Activated CD8-positive, alpha-beta memory T cell treated with anti-CD3 and anti-CD28 coated beads, Interleukin-2, amount 50 U/mL, for 4 hours (primary cell): Measurements from ENCODE around the gene BLACAT1.

Experiments used
- DNase-seq: peaks from one replicate; pipeline ENCODE4 v3.0.0-alpha.2; 2020

The BLACAT1 gene

DNA sequence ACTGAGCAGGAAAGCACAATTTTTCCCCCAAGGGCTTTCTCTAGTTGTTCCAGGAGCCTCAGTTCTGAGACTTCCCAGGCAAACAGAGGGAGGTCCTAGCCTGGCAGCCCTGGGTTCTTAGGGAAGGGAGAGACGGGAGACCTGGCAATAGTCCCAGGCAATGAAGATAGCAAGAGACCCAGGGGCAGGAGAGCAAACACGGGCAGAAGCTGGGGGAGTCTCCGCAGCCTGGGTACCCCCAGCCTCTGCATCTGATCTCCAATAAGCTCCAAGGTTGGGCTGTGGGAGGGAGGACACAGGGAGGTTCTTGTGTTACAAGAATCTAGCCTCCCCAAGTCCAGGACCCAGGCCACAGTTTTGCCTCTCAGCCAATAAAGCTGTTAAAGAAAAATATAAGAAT, 2.4 kb downstream of the BLACAT1 start:
- no peak for DNase-seq

DNA sequence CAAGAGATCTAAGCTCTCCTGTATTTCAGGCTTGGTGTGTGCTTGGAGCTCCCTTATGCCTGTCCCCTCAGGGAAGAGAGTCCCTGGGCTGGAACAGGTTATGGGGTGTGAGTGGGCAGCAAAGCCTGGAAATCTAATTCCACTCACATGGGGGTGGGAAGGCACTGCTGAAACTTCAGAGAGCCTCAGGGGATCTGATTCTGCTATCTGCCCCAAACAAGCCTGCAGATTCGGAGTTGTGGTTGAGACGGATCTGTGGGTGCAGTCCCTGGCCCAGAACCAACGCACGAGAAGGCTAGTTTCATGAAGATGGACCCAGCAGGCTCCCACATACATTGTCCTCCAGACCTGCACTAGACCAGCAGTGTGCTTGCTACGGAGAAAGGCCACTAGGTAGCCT, 2.9 kb downstream of the BLACAT1 start:
- no peak for DNase-seq

DNA sequence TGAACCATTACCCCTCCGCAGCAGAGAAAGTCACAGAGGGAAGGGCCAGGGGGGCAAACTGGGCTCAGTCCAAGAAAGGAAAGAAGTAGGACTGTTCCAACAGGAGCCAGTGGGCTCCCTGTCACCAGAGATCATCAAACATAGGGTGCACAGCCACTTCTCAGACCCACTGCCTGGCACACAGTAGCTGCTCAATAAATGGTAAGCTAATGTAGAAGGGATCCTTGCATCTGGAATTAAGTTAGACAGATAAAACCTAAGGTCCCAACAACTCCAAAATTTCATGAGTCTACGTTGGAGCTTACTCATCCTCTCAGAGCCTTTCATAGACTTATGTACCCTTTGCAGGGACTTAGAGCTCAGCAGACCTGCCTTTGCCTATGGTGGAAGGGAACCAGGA, 3.5 kb downstream of the BLACAT1 start:
- no peak for DNase-seq

DNA sequence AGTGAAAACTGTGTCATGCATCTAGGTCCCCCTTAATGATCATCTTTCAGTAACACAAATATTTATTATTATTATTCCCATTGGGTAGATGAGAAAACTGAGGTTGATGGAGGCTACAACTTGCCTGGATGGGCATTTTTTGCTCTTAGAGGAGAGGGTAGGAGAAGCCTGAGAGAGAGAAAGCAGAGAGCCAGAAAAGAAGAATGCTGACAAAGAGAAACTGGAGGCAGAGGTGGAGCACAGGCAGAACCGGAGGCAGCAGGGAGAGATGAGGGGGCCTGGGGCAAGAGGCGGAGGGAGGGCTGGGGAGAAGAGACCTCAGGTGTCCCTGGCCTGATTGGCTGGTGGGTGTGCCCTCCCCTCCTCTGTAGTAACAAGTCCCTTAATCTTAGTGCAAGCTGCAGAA, 4.1 kb downstream of the BLACAT1 start:
- DNase-seq, result no peak

DNA sequence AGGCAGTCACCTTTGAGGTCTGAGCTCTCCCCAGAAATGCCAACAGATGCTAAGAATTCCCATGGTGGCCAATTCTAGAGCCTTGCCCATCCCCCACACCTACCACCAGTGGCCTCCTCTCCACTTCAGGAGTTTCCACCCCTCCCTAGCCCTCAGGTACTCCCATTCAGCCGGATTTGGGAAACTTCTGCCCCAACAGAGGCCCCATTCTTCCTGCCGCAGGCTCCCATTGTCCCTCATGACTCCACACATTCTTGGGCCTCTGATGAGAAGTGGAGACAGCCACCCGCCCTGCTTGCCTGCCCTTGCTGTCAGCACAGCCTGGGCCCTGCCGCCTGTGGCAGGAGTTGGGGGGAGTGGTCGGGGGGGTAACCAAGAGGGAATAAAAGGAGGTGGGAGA, 4.6 kb downstream of the BLACAT1 start:
- no peak for DNase-seq

DNA sequence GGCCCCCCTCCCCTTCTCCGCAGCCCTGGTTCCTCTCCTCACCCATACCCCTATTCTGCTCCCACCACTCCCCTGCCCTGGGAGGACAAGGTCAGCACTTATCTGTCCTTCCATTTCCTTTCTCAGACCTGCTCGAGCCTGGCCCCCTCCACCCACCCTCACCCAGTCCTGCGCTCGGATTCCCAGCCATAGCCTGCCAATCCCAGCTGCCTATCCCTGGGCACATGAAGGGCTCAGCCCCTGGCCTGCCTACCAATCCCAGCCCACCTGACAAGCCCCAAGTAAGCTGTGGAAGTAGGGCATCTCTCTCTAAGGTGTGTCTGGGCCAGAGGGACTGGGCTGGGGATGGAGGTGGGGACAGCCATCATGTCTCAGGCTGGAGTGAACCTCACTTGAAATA, 5.4 kb downstream of the BLACAT1 start:
- DNase-seq, result no peak

DNA sequence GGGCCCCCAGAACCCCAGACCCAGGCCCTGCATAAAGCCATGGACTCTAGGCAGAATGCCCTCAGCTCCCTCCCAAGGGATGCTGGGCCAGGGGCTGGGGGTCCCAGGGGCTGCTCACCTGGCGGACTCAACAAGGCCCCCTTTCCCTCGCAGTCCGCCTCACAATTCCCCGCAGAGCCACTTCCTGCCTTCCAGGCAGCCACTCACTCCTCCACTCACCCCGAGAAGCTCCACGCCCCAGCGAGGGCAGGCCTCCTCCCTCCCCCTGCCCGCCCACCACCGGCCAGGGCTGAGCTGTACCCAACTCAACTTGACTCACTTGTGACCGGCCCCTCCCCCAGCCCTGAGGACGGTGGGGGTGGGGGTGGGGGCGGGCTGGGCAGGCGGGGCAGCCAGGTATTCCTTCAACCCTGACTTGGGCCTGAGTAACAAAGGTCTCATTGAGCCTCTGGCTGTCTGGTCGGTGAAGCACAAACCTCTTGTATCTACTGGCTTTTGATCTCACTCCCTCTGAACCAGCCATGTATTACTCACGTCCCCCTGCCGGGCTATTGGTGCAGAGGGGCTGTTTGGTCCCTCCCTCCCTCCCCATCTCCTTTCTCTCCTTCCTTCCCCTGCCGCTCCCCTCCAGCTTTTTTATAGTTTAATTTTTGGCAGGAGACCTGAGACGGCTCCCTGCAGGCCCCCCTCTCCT, 5.9 kb downstream of the BLACAT1 start:
- DNase-seq, result peak; percentile 33

DNA sequence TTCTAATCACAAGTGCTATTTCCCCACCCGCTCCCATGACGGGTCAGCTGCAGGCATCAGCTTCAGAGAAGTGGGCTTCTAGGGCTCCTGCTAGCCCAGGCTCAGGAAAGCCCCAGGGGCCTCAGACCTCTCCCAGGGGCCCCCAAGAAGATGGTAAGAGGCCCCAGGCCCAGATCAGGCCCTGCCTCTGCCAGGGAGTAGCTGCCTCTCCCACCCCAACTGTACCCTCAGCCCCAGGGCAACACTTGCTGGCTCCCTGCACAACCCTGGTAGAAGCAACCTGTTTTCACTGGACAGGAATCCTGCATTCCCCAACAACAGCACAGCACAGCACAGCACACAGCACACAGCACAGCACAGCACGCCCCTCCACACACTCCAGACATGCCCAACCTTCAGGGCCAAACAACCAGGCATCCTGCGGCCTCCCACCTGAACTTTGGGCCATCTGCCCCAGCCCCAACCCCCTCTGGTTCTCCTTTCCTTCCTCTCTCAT, 6.5 kb downstream of the BLACAT1 start:
- no peak for DNase-seq

DNA sequence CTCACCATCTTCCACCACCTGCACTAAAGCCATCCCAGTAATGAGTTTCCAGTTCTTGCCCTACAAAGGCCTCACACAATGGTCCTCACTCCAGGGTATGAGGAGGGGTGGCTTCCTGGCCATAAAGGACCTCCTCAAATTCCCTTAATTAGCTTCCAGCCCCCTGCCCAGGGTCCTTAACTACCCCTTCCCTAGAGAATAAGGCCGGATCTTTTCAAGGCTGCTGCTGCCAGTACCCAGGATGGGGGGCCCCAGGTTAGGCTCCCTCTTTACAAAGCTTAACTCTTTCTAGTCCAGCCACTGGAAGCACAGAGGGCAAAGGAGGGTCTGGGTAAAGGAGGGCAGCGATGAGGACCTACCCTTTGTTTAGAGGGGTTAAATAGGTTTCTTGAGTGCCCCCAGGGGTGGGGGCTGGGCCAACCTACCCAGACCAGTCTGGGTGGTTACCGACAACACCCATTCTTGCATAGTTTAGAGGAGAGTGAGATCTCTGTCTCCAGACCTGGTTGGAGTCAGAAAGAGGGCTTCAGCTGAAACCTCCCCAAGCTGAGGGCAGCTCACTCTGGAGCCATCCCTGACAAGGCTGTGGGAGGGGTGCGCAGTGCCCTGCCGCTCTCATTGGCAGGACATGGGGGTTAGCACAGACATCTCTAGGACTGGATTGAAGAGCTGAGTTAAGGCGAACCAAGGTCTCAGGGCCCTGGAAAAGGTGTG, 7.1 kb downstream of the BLACAT1 start:
- no peak for DNase-seq

DNA sequence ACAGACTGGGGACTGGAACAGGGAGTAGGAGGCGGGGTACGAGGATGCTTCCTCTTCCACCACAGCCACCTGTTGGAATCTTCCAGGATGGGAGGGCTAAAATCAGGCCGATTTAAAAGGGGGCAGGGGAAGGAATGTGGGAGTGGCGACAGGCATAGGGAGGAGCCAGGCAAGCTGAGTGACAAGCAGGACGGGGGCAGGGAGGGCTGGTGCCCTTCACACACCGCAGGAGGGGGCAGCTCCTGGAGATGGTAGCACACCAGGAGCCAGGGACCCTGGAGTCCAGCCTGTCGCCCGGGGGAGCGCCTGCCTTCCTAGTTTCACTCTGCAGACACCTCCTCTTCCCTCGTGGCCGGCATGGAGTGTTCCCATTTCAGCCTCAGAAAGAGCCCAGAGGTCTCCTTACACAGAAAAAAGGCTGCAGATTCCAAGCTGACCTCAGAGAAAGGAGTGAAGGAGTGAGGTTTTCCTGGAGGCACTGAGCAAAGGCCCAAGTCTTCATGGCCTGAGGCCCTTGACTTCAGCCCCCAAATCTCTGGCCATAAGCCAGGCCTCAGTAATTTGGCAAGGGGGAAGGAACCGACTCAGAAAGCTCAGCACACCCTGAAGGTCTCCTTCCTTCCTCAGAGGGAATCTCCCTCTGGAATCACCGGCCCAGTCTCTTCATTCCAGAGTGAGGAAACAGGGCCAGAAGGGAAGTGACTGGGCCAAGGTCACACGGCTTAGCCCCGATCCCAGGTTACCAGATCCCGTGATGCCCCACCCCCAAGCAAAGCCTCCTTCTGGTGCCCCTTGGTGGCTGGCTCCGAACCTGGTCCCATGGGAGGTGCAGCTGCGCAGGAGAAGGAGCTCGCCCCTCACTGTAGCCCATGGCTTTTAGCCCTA, 8.1 kb downstream of the BLACAT1 start:
- DNase-seq, result no peak

DNA sequence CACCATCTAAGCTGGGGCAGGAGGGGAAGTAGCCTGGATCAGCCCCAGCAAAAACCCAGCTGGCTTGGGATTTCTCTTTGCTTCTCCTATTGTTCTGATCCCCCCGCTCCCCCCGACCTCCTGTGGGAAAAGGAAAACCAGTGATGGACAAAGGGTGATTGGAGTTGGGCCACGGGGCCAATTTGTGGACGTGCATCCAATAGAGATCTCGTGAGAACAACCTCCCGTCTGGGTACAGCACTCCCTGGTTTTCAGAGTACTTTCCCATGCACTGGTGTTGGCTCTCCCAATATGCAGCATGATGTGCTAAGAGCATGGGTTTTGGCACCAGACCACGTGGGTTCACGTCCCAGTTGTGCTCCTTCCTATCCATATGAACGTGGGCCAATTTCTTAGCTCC, 9.0 kb downstream of the BLACAT1 start:
- DNase-seq, result no peak

DNA sequence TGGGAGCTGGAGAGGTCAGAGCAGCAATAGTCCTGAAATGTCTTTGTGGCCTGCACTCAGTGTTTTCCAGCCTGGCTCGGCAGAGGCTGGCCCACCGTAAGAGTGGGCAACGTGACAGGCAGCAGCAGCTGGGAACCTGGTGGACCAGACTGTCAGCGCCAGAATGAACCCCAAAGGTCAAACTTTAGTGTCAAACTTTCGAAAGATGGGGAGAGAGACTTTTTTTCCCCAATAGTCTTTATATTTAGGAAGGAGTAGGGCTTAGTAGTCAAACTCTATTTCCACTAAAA, 10.3 kb downstream of the BLACAT1 start:
- DNase-seq, result no peak

DNA sequence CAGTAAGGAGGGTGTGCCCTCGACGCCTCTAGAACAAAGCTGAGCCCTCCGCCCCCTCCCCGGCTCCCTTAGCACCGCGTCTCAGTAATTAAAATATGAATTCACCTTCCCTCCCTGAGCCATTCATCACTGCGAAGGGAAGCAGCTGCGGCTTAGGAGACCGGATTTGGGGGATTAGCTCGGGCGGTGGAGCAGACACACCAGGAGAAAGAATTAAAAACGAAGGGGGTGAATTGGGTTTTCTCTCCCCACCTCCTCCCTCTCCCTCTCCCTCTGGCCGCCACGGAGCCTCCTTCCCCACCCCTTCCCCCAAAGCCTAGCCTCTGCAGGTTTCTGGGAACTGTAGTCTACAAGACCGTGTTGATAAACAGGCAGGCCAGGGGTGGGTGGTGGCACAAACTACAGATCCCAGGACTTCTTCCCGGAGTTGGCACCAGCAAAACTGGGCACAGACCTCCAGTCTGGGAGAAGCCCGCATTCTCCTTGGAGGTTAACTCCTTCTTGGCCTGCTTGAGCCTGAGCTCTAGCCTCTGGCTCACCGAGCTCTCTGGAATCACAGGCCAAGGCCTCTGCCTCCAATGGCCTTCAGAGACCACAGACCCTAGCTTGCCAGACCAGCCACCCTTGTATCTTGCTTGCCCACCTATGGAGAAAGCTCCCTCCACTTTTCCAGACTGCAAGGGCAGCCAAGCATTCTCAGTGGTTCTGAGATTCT, 10.8 kb downstream of the BLACAT1 start:
- no peak for DNase-seq

DNA sequence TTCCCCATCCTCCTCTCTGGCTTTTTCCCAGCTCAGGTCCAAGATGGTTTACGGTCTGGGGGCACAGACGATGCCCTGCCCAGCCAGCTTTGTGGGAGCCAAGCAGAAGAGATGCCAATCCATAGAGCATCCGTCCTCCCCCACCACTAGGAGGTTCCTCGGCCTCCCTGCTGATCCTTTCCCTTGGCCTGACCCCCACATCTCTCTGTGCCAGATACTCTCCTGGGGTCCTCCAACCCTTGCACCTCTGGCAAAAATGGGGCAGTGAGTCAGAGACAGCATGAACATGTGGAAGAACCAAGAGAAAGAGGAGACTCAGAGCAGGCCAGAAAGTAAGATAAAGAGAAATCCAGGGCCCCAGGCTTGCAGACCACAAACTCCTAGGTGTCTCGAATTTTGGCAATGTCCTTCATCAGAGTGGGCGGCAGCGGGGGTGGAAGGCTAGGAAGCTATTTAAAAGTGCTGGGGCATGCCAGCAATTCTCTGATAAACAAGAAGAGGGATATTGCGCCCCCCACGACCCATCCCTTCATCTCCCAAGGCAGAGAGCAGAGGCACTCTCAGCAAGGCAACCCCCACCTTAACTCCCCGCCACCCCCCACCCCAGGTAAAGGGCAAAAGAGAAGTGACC, 11.4 kb downstream of the BLACAT1 start:
- no peak for DNase-seq

DNA sequence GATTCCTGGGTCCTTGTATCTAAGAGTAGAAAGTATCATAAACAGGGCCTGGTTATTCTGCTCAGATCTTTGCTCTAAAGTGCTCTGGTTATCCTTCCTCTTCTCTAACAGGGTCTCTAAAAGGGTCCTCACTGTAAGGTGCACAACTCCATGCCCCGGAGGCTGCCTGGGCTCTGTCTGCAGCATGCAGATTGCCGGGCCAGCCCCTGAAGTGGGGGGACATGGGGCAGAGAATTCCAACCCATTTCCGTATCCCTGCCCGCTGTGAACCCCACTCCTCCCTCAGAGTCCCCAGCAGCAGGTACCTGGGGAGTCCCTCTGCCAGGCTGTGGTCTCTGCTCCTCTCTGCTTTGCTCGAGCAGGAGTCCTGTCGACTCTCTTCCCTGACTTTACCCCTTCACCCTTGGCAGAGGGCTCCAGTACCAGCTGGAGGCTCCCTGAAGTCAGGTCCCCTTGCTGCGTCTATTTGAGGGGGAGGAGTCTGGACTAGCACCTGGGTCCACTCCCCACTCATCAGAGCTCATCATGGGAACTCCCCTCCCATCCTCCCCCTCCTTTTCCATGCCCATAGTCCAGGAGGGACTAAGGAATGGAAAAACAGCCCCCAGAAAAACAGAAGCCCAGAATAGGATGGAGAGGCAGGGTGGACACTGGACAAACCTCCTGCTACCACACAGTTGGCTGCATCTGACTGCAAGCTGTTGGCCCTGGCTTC, 12.1 kb downstream of the BLACAT1 start:
- no peak for DNase-seq

DNA sequence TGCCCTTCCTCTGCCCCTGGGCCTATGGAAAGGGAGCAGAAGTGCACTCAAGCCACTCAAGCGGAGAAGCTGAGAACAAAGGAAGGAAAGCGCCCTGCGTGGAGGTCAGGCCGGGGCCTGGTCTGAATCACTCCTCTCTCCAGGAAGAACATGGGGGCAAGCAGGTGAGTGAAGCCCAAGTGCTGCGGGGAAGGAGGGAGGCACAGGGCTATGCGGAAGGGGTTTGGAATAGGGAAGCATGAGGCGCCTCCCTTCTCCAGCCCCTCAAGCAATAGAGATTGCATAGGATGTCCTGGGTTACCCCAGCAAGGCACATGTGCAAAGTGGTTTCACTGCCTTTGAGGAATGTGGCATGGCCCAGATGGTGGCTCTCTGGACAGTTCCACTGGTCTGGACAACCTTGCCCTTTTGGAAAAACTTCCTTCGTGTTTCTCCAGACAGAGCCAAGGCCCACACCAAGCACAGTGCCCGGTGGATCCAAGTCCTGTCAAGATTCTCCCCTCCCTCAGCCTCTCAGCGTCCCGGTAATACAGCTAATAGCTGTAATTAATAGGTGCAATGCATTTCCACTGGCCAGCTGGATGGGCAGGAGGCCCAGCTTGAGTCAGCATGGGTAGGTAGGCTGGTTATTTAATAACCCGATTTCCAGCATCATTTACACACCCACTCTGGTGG, 13.7 kb downstream of the BLACAT1 start:
- DNase-seq, result no peak

DNA sequence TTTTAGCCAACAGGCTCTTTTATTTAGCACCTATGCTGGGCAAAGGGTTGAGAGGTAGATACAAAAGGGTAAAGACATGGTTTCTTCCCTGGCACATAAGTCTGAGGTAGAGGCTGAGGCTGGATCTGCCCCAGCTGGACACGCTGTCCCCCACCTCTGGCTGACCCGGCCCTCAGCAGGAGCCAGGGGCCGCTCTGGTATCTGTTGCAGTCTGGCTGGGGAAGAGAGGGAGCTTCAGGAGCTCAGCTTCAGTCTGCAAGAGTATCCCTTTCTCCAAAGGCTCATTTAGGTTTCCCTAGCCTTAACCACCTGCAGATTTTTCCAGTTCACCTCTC, 14.2 kb downstream of the BLACAT1 start:
- DNase-seq, result no peak

DNA sequence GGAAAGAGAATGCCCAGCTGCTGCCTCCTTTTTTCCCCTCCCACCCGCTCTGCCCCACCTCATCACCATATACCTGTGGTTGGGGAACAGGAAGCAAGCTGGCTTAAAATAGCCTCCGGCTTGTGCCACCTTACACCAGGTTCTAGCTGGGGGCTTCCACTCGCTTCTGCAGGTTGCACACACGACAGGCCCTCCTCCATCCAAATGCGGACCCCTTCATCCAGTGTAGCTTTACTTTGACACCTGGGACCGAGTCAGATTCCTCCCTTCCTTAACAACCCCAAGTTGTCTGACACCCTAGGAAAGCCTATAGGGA, 14.6 kb downstream of the BLACAT1 start:
- no peak for DNase-seq

DNA sequence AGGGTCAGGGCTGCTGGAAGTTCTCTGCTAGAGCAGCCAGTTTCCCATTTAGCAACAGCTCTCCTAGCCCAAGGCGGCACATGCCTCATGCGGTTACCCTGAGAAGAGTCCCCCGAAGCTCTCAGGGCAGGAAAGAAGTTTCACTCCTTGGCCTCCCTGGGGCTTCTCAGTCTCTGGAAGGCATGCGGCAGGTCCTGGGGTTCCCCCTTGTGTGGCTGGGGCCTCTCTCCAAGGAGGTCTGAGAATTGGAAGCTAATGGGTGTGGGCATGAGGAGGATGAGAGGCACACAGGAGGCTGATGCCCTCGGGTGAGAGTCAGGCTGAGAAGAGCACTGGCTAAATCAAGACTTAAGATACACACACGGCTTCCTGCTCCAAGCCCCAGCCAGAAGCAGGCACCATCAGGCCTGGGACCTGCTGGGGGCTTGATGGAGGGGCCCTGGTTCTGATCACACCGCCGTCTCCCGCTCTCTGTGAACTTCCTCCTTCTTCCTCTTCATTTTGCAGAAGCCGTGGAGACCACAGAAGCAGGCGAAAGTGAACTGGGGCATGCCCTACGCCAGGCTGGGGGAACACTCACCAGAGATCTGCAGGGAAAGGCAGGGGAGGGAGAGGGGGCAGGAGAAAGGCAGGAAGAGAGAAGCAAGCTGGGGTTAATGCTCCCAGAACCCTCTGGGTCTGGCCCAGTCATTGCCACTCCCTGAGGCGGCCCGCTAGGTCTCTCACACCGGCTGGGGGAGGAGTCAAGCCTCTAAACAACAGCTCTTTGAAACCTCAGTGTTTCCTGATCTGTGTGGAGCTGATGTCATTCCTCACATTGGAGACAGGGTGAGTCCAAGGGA, 15.1 kb downstream of the BLACAT1 start:
- DNase-seq, result peak; percentile 68

DNA sequence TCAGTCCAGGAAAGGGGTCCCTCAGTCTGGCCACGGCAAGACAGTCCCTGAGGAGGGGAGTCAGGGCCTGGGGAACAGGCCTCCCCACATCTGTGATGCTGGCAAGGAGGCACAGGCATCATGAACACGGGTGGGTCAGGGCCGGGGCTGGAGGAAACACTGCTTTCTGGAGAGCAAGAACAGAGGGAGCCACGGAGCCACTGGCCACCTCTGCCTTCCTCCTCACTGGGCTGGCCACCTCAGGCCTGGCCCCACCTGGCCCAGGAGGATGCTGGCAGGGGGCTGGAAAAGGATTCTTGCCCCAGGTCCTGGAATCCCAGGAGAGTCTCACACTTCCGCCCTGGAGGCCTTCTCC, 15.7 kb downstream of the BLACAT1 start:
- DNase-seq, result no peak
